ENCODE data around the gene CALN1.

DNA sequence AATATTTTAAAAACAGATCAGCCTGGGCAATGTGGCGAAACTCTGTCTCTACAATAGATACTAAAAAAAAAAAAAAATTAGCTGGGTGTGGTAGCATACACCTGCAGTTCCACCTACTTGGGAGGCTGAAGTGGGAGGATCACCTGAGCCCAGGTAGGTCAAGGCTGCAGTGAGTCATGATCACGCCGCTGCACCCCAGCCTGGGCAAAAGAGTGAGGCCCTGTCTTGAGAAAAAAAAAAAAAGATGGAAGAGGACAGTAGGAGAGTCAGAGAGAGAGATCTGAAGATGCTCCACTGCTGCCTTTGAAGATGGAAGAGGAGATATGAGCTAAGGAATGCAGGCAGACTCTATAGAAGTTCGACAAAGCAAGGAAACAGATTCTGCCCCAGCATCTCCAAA is 181.9 kb downstream of the CALN1 start:
- TF ChIP-seq, protein P1, sequence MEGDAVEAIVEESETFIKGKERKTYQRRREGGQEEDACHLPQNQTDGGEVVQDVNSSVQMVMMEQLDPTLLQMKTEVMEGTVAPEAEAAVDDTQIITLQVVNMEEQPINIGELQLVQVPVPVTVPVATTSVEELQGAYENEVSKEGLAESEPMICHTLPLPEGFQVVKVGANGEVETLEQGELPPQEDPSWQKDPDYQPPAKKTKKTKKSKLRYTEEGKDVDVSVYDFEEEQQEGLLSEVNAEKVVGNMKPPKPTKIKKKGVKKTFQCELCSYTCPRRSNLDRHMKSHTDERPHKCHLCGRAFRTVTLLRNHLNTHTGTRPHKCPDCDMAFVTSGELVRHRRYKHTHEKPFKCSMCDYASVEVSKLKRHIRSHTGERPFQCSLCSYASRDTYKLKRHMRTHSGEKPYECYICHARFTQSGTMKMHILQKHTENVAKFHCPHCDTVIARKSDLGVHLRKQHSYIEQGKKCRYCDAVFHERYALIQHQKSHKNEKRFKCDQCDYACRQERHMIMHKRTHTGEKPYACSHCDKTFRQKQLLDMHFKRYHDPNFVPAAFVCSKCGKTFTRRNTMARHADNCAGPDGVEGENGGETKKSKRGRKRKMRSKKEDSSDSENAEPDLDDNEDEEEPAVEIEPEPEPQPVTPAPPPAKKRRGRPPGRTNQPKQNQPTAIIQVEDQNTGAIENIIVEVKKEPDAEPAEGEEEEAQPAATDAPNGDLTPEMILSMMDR (conservative IDR thresholded peaks at IDR 0.05): no peak
- TF ChIP-seq ZFX (IDR thresholded peaks at IDR 0.05): no peak
